ENCODE results near the gene CLTA. TPM values are rescaled to one million over a fixed set of nuclear protein-coding genes. Genes with fewer than 3 reads are reported as not detected.

The CLTA gene
- polyA plus RNA-seq, 1 experiment = 364 TPM

DNA sequence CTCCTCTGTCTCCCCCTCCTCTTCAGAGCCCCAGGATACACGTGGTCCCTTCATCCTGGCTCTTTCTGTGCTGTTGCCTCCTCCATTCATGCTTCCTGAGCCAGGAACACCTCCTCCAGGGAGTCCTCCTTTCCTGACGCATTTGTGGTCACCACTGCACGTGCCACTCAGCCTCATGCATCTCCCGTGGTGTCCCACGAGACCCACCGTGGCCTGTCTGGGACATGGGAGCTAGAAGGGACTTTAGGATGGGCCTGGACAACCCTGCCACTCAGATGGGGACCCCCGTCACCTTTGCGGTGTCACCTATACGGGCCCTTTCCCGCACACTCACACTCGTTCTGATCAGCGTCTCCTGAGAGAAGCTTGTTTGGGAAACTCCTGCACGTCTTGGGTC, 47.5 kb upstream of the CLTA start:
- CTCF ChIA-PET = no interaction called here
- Histone ChIP-seq H3K27ac (ENCODE audit: low read depth, low read length) (no peak overlapping the region), H3K4me3 (ENCODE audit: low read depth, low read length) (no peak overlapping the region), H3K27me3 (ENCODE audit: control insufficient read depth, insufficient read depth, low read length) (no peaks in the 10 kb centered on the region), H3K9me3 (ENCODE audit: control insufficient read depth, insufficient read depth, low read length) (peaks cover 4% of the 10 kb centered on the region)
- TF ChIP-seq, protein P1, sequence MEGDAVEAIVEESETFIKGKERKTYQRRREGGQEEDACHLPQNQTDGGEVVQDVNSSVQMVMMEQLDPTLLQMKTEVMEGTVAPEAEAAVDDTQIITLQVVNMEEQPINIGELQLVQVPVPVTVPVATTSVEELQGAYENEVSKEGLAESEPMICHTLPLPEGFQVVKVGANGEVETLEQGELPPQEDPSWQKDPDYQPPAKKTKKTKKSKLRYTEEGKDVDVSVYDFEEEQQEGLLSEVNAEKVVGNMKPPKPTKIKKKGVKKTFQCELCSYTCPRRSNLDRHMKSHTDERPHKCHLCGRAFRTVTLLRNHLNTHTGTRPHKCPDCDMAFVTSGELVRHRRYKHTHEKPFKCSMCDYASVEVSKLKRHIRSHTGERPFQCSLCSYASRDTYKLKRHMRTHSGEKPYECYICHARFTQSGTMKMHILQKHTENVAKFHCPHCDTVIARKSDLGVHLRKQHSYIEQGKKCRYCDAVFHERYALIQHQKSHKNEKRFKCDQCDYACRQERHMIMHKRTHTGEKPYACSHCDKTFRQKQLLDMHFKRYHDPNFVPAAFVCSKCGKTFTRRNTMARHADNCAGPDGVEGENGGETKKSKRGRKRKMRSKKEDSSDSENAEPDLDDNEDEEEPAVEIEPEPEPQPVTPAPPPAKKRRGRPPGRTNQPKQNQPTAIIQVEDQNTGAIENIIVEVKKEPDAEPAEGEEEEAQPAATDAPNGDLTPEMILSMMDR (IDR thresholded peaks at IDR 0.05; ENCODE audit: low read depth, low read length) = no peak
- POLR2A ChIA-PET = no interaction called here
- no peak for DNase-seq (ENCODE audit: low read depth, low spot score)

DNA sequence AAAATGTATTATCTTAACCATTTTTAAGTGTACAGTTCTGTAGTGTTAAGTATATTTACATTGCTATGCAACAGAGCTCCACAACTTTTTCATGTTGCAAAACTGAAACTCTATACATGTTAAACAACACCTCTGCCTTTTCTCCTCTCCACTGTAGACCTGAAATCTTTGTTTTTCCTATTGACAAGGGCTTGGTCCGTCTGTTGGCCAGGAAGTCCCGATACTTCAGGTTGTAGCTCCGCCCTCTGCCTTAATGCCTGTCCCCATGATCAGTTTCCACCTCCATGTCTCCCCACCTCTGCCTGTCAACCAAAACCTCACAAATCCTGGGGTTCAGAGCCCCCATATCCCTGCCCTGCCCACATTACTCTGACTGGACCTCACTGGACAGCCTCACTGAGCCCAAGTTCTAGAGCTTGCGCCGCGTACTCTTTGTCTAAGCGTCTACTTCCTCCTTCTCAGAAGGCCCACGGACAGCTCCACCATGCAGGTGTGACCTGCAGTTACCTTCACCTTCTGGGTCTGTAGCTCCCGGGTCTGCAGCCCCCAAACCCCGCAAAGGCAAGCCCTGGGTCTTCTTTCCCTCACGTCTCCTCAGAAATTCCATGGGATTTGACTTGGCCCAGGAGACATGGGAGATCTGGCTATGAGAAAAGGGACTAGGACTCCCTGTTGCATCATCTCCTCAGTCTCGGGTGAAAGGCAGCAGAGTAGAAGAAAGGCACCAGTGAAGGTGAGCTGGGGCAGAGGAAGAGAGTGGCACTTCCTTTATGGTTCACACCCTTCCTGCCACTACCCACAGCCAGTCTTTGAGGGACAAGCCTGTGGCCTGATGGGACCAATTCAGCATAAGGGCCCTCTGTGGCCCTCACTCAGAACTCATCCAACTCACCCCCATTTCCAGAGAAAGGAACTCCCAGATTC, 46.1 kb upstream of the CLTA start:
- ChIA-PET CTCF (no interaction called here), POLR2A (no interaction called here)

DNA sequence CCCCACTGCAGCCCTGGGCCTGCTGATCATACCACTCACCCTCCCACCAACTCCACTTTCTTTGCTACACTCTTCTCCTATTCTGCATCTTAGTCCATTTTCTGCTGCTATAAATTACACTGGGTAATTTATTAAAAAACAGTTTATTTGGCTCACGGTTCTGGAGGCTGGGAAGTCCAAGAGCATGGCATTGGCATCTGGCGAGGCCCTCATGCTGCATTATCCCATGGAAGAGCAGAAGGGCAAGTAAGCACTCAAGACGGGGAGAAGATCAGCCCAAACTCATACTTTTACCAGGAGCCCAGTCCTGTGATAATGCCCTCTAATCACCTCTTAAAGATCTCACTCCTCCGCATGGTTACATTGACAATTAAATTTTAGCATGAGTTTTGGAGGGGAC, 44.8 kb upstream of the CLTA start:
- no peak overlapping the region for H3K27ac ChIP-seq (ENCODE audit: low read depth, low read length)
- TF ChIP-seq, protein P1 (IDR thresholded peaks at IDR 0.05; ENCODE audit: low read depth, low read length) = no peak
- no peak overlapping the region for H3K4me3 ChIP-seq (ENCODE audit: low read depth, low read length)
- ChIA-PET POLR2A (no interaction called here), CTCF (no interaction called here)
- no peaks in the 10 kb centered on the region for H3K27me3 ChIP-seq (ENCODE audit: control insufficient read depth, insufficient read depth, low read length)
- peaks cover 4% of the 10 kb centered on the region for H3K9me3 ChIP-seq (ENCODE audit: control insufficient read depth, insufficient read depth, low read length)
- no peak for DNase-seq (ENCODE audit: low read depth, low spot score)

More for the DNA sequence above, 46.1 kb upstream of the CLTA start:
- H3K27ac ChIP-seq (ENCODE audit: low read depth, low read length) = no peak overlapping the region
- no peaks in the 10 kb centered on the region for H3K27me3 ChIP-seq (ENCODE audit: control insufficient read depth, insufficient read depth, low read length)
- H3K9me3 ChIP-seq (ENCODE audit: control insufficient read depth, insufficient read depth, low read length) = peaks cover 4% of the 10 kb centered on the region
- H3K4me3 ChIP-seq (ENCODE audit: low read depth, low read length) = no peak overlapping the region
- no peak for DNase-seq (ENCODE audit: low read depth, low spot score)
- TF ChIP-seq, protein P1 (IDR thresholded peaks at IDR 0.05; ENCODE audit: low read depth, low read length) = no peak

DNA sequence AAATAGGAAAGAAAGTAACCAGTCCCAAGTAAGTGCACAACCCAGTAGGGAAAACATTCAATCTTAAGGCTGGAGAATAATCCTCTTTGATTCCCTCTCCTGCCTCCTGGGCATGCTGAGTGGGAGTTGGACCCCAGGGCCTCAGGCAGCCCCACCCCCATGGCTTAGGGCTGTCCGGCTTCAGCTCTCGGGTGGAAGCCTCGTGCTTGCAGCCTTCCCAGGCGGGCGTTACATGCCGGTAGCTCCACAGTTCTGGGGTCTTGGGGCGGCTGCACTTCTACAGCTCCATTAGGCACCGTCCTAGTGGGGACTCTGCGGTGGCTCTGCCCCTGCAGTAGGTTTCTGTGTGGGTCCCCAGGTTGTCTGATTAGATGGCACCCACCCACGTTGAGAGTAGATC, 44.1 kb upstream of the CLTA start:
- no peak overlapping the region for H3K4me3 ChIP-seq (ENCODE audit: low read depth, low read length)
- TF ChIP-seq, protein P1 (IDR thresholded peaks at IDR 0.05; ENCODE audit: low read depth, low read length) = no peak
- no peak for DNase-seq (ENCODE audit: low read depth, low spot score)
- ChIA-PET POLR2A (no interaction called here), CTCF (interaction anchor here (1.5 kb wide), 1 partner anchor 20 kb away, joined by 4 read pairs; no protein-coding TSS in a partner anchor)
- H3K27me3 ChIP-seq (ENCODE audit: control insufficient read depth, insufficient read depth, low read length) = no peaks in the 10 kb centered on the region
- H3K27ac ChIP-seq (ENCODE audit: low read depth, low read length) = no peak overlapping the region
- peaks cover 4% of the 10 kb centered on the region for H3K9me3 ChIP-seq (ENCODE audit: control insufficient read depth, insufficient read depth, low read length)

All from AG04450 (cell line).